Duodenal mucosa (tissue), 2 donors: ENCODE measurements around the gene PITPNM2.
A peak's percentile ranks its signal among the peaks of the same experiment; 100 is the strongest.

Source experiments
- H3K27ac ChIP-seq: one replicate; pipeline ENCODE4 v1.7.0; 2013; ENCODE audit warnings: low read depth, low read length
- H3K27me3 ChIP-seq, 2 donors: one replicate each; pipeline ENCODE4 v1.7.0; 2013; ENCODE audit warnings: low read length in 2 of 2, control low read depth in 1 of 2; ENCODE audit not compliant: insufficient read depth in 2 of 2, control insufficient read depth in 1 of 2
- H3K36me3 ChIP-seq, 2 donors: one replicate each; pipeline ENCODE4 v1.7.0; 2013; ENCODE audit warnings: low read length in 2 of 2, control low read depth in 1 of 2; ENCODE audit not compliant: insufficient read depth in 2 of 2, control insufficient read depth in 1 of 2
- H3K4me1 ChIP-seq, 2 donors: one replicate each; pipeline ENCODE4 v1.7.0; 2013; ENCODE audit warnings: low read length in 2 of 2, control low read depth in 1 of 2; ENCODE audit not compliant: insufficient read depth in 2 of 2, control insufficient read depth in 1 of 2
- H3K4me3 ChIP-seq, 2 donors: one replicate each; pipeline ENCODE4 v1.7.0; 2013; ENCODE audit warnings: low read length in 2 of 2, low read depth in 1 of 2
- H3K9ac ChIP-seq, 2 donors: one replicate each; pipeline ENCODE4 v1.7.0; 2013; ENCODE audit warnings: low read length in 2 of 2, low read depth in 1 of 2
- H3K9me3 ChIP-seq, 2 donors: one replicate each; pipeline ENCODE4 v1.7.0; 2013; ENCODE audit warnings: low read length in 2 of 2, control low read depth in 1 of 2; ENCODE audit not compliant: control insufficient read depth in 1 of 2

The PITPNM2 gene

DNA sequence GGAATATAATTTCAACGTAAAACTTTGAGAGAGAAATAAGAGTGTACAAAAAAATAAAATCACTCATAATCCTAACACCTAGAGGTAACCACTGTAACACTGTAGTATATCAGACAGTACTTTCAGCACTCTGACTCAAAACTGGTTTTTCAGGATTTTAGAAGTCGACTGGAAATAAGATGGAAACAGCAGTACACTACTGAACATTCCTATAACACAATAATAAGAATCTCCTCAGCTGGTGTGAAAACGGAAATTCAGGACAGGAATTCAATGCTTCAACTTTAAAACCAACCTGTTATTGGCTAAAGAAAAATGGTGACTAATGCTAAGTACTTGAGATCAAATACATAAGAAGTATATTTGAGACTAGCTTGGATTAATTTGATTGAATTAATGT, 12.3 kb upstream of the PITPNM2 start:
- Histone ChIP-seq H3K27me3 (no peaks in the 10 kb centered on the region), H3K9ac (no peak overlapping the region), H3K9me3 (no peaks in the 10 kb centered on the region), H3K27ac (no peak overlapping the region), H3K4me3 (no peak overlapping the region), H3K4me1 (no peaks in the 10 kb centered on the region), H3K36me3 (peaks cover 0 to 26% of the 10 kb centered on the region in 2 donors)

DNA sequence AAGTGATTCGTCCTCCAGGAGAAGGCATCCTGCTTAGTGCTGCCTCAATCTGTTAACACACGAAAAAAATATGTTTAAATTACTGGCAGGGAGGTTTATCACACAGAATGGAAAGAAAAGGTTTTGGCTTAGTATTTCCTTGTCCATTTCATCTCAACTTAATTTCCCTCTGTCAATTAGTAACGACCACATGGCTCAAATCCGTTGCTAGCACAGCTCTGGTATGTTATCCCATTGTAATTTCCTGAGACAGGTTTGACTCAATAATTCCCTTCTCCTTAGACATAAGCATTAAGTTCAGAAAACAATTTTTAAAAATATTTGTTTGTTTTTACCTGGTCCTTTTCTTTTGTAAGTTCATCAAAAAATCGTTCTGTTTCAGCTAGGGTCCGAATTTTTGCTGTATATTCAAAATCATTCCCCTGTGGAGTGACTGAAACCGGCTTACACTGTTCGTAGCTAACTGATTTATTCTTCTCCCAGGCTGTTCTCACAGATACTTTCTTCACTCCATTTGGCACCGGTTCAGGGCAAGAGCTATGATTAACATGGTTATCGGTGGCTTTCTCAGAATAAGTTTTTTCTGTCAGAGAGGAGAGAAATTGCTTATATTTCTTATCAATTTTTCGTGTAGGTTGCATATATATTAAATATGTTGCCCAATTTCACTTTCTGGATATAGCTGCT, 10.1 kb upstream of the PITPNM2 start:
- Histone ChIP-seq H3K27ac (peak overlapping the region; percentile 2), H3K9me3 (no peaks in the 10 kb centered on the region), H3K36me3 (peaks cover 0 to 26% of the 10 kb centered on the region in 2 donors), H3K4me3 (no peak overlapping the region), H3K27me3 (no peaks in the 10 kb centered on the region), H3K9ac (no peak overlapping the region), H3K4me1 (no peaks in the 10 kb centered on the region)

DNA sequence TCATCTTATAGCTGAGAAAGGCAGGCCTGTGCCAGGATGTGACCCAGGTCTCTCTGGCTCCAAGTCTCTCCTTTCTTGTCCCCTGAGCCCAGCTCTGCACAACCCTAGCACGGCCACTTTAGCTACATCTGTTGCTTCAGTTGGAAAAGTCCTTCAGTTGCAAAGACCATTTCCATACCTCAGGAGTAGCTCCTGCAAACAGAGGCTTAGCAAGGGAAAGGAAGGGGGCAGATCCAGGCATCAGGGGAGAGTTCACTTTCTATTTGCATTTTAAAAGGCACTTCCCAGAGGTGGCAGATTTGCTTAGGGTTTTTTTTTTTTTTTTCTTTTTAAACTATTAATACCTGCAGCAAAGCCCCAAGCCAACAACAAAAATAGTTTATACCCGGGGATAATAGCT, 3.0 kb upstream of the PITPNM2 start:
- Histone ChIP-seq H3K9me3 (no peaks in the 10 kb centered on the region), H3K4me3 (no peak overlapping the region), H3K27me3 (peaks cover 0 to 4% of the 10 kb centered on the region in 2 donors), H3K27ac (no peak overlapping the region), H3K9ac (no peak overlapping the region), H3K4me1 (peaks cover 15 to 17% of the 10 kb centered on the region in 2 donors), H3K36me3 (peaks cover 0 to 4% of the 10 kb centered on the region in 2 donors)

GRCh38 chr12:123152833-123153232, 1.9 kb upstream of the PITPNM2 start:
- Histone ChIP-seq H3K9me3 (no peaks in the 10 kb centered on the region), H3K36me3 (peaks cover 0 to 4% of the 10 kb centered on the region in 2 donors), H3K27ac (no peak overlapping the region), H3K27me3 (peaks cover 0 to 4% of the 10 kb centered on the region in 2 donors), H3K4me3 (no peak overlapping the region), H3K4me1 (peaks cover 15 to 17% of the 10 kb centered on the region in 2 donors), H3K9ac (no peak overlapping the region)

GRCh38 chr12:123151457-123152454, 866 bp upstream of the PITPNM2 start:
- peaks cover 0 to 4% of the 10 kb centered on the region in 2 donors for H3K36me3 ChIP-seq
- H3K27ac ChIP-seq = peak overlapping the region; percentile 68
- H3K9ac ChIP-seq = peak overlapping the region; percentile 69 to 75

GRCh38 chr12:123150275-123150743, 581 bp downstream of the PITPNM2 start:
- H3K9me3 ChIP-seq = no peaks in the 10 kb centered on the region
- H3K27ac ChIP-seq = peak overlapping the region; percentile 42
- H3K27me3 ChIP-seq = peaks cover 0 to 4% of the 10 kb centered on the region in 2 donors
- H3K9ac ChIP-seq = peak overlapping the region; percentile 66 to 69
- H3K4me1 ChIP-seq = peaks cover 17 to 20% of the 10 kb centered on the region in 2 donors
- H3K36me3 ChIP-seq = no peaks in the 10 kb centered on the region
- H3K4me3 ChIP-seq = peak overlapping the region; percentile 71 to 73

More at GRCh38 chr12:123151457-123152454, 866 bp upstream of the PITPNM2 start:
- Histone ChIP-seq H3K4me3 (peak overlapping the region; percentile 69 to 74), H3K4me1 (peaks cover 17 to 20% of the 10 kb centered on the region in 2 donors), H3K9me3 (no peaks in the 10 kb centered on the region), H3K27me3 (peaks cover 0 to 4% of the 10 kb centered on the region in 2 donors)

GRCh38 chr12:123149501-123150274, 1.2 kb downstream of the PITPNM2 start:
- Histone ChIP-seq H3K27ac (peak overlapping the region; percentile 42), H3K4me1 (peaks cover 17 to 20% of the 10 kb centered on the region in 2 donors), H3K27me3 (peaks cover 0 to 4% of the 10 kb centered on the region in 2 donors), H3K4me3 (peak overlapping the region; percentile 71 to 73), H3K36me3 (no peaks in the 10 kb centered on the region), H3K9me3 (no peaks in the 10 kb centered on the region), H3K9ac (peak overlapping the region; percentile 66 to 69)

DNA sequence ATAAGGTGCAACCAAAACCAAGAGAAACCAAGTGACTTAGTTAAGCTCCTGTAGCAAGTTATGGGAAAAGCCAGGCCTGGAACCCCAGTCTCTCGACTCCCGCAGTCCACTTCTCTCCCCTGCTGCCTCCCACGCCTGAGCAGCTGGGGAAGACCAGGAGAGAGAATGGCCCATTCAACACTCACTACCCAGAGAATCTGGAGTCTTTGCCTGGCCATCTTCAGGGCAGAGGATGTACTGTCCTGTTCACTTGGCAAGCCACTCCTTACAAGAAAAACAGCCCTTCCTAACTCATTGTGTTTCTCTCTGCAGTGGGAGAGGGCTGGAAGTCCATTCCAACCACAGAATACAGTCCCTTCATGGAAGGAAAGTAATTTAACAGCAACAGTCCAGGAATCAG, 1.8 kb downstream of the PITPNM2 start:
- Histone ChIP-seq H3K27ac (no peak overlapping the region), H3K4me1 (peaks cover 17 to 20% of the 10 kb centered on the region in 2 donors), H3K4me3 (peak overlapping the region; percentile 71 to 73), H3K36me3 (no peaks in the 10 kb centered on the region), H3K9me3 (no peaks in the 10 kb centered on the region), H3K27me3 (peaks cover 0 to 4% of the 10 kb centered on the region in 2 donors), H3K9ac (peak overlapping the region in 1 of 2 donors; percentile 66)

- Histone ChIP-seq H3K4me3 (no peak overlapping the region), H3K9ac (no peak overlapping the region), H3K4me1 (peaks cover 17 to 22% of the 10 kb centered on the region in 2 donors), H3K27me3 (peaks cover 0 to 4% of the 10 kb centered on the region in 2 donors), H3K9me3 (no peaks in the 10 kb centered on the region), H3K27ac (no peak overlapping the region), H3K36me3 (no peaks in the 10 kb centered on the region)
These were observed 2.2 kb downstream of the PITPNM2 start for GRCh38 chr12:123148655-123149054.
